NK-92 (cell line): ENCODE measurements around the gene HINFP.
"Not testable (repeated sequence)": the region's sequence is repeated elsewhere in the genome, so short reads cannot be mapped to it uniquely, and the experiment has no call there.

Experiments used
- DNase-seq: peaks from one replicate; lab custom pipeline; 2025; ENCODE audit not compliant: unreplicated experiment; lab: John Stamatoyannopoulos, UW

The HINFP gene

DNA sequence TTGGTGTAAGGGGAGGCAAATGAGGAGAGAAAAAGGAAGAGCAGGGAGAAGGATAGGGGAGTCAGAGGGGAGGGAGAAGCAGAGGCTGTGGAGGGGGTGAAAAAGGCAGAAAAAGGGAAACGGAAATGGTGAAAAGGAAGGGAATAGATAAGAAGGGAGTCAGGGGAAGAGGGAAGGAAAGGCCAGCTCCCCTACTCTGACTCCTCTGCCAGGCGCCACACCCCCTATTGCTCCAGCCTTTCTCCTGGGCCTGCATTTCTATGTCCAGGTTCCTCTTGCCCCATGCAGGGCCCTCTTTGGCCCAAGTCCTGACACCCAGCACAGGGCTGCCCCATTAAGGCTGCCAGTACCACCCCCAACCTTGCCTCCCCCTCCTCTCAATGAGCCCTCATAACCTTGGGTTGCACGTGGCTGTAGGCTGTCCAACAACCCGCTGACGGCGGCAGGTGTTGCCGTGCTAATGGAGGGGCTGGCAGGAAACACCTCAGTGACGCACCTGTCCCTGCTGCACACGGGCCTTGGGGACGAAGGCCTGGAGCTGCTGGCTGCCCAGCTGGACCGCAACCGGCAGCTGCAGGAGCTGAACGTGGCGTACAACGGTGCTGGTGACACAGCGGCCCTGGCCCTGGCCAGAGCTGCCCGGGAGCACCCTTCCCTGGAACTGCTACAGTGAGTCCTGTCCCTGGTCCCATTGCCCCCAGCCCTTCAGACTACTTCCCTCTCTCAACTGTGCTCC, 60.5 kb downstream of the HINFP start:
- no peak for DNase-seq

DNA sequence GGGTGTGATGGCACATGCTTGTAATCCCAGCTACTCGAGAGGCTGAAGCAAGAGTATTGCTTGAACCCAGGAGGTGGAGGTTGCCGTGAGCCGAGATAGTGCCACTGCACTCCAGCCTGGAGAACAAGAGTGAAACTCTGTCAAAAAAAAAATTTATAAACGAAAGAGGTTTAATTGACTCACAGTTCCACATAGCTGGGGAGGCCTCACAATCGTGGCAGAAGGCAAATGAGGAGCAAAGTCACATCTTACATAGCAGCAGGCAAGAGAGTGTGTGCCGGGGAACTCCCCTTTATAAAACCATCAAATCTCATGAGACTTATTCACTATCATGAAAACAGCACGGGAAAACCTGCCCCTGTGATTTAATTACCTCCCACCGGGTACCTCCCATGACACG, 63.0 kb downstream of the HINFP start:
- not testable (repeated sequence) for DNase-seq
